Neural crest cell (in vitro differentiated cells): ENCODE data around the gene RHOJ. TPM values are rescaled to one million over a fixed set of nuclear protein-coding genes. Genes with fewer than 3 reads are reported as not detected.
A peak's percentile ranks its signal among the peaks of the same experiment; 100 is the strongest.

Experiments
- DNase-seq: peaks from one replicate; pipeline ENCODE4 v3.0.0; 2021; ENCODE audit warnings: low read depth, mixed read lengths, low spot score
- H3K27ac Mint-ChIP-seq: one replicate; pipeline ENCODE4 v1.8.0; 2021; ENCODE audit warnings: mild to moderate bottlenecking, mixed read lengths; ENCODE audit not compliant: unreplicated experiment
- H3K27me3 Mint-ChIP-seq: 2 replicates; pipeline ENCODE4 v1.8.0; 2021; ENCODE audit warnings: low read depth, mild to moderate bottlenecking, mixed read lengths
- H3K36me3 Mint-ChIP-seq: 2 replicates; pipeline ENCODE4 v1.8.0; 2021; ENCODE audit warnings: low read depth, mild to moderate bottlenecking, mixed read lengths
- H3K4me1 Mint-ChIP-seq: 2 replicates; pipeline ENCODE4 v1.8.0; 2021; ENCODE audit warnings: mixed read lengths
- H3K4me3 Mint-ChIP-seq: one replicate; pipeline ENCODE4 v1.8.0; 2021; ENCODE audit warnings: mild to moderate bottlenecking, mixed read lengths
- H3K9me3 Mint-ChIP-seq: 2 replicates; pipeline ENCODE4 v1.8.0; 2021; ENCODE audit warnings: mixed read lengths
- CTCF ChIP-seq: fragments of 200-600 bp; sonication (generic); conservative IDR thresholded peaks from 2 replicates; pipeline ENCODE4 v1.5.0; 2021; ENCODE audit warnings: antibody characterized with exemption, mild to moderate bottlenecking
- total RNA-seq: library from RNA; stranded (reverse); gene quantifications from 2 replicates; pipeline ENCODE4 v1.2.1, GENCODE V29; 2021

RHOJ gene
- total RNA-seq, 1 donor from 2014 or later: 34.6 TPM

- H3K27ac Mint-ChIP-seq: no peak overlapping the region
- TF ChIP-seq CTCF: no peak
- no peaks in the 10 kb centered on the region for H3K27me3 Mint-ChIP-seq
- H3K4me1 Mint-ChIP-seq: no peaks in the 10 kb centered on the region
- DNase-seq: no peak
- peaks cover 3% of the 10 kb centered on the region for H3K36me3 Mint-ChIP-seq
- H3K9me3 Mint-ChIP-seq: peaks cover 5% of the 10 kb centered on the region
- no peak overlapping the region for H3K4me3 Mint-ChIP-seq
Measured at GRCh38 chr14:63200035-63200740, 4.1 kb upstream of the RHOJ start.

GRCh38 chr14:63200767-63201166 lies 3.5 kb upstream of the RHOJ start:
- Mint-ChIP-seq H3K9me3 (peaks cover 3% of the 10 kb centered on the region), H3K4me3 (no peak overlapping the region), H3K27ac (no peak overlapping the region), H3K27me3 (no peaks in the 10 kb centered on the region), H3K4me1 (peaks cover under 1% of the 10 kb centered on the region), H3K36me3 (no peaks in the 10 kb centered on the region)
- no peak for TF ChIP-seq CTCF
- DNase-seq: no peak

GRCh38 chr14:63203015-63203414 lies 1.2 kb upstream of the RHOJ start:
- TF ChIP-seq CTCF: no peak
- Mint-ChIP-seq H3K9me3 (no peaks in the 10 kb centered on the region), H3K27me3 (no peaks in the 10 kb centered on the region), H3K36me3 (no peaks in the 10 kb centered on the region), H3K4me1 (peaks cover 7% of the 10 kb centered on the region), H3K4me3 (no peak overlapping the region), H3K27ac (no peak overlapping the region)
- no peak for DNase-seq

GRCh38 chr14:63203618-63204406 lies 431 bp upstream of the RHOJ start:
- no peaks in the 10 kb centered on the region for H3K9me3 Mint-ChIP-seq
- H3K4me3 Mint-ChIP-seq: no peak overlapping the region
- no peaks in the 10 kb centered on the region for H3K27me3 Mint-ChIP-seq
- DNase-seq: peak; percentile 55
- peaks cover 7% of the 10 kb centered on the region for H3K4me1 Mint-ChIP-seq
- no peaks in the 10 kb centered on the region for H3K36me3 Mint-ChIP-seq
- TF ChIP-seq CTCF: peak; percentile 16
- H3K27ac Mint-ChIP-seq: no peak overlapping the region

- Mint-ChIP-seq H3K27ac (no peak overlapping the region), H3K27me3 (no peaks in the 10 kb centered on the region), H3K4me1 (peaks cover 7% of the 10 kb centered on the region), H3K9me3 (no peaks in the 10 kb centered on the region), H3K4me3 (no peak overlapping the region), H3K36me3 (no peaks in the 10 kb centered on the region)
- no peak for TF ChIP-seq CTCF
- no peak for DNase-seq
Measured at GRCh38 chr14:63205044-63205575, 867 bp downstream of the RHOJ start.
